Fibroblast of skin of back (primary cell): Measurements from ENCODE around the gene ANKRD35.
A peak's percentile ranks its signal among the peaks of the same experiment; 100 is the strongest.
"Not testable (repeated sequence)": the region's sequence is repeated elsewhere in the genome, so short reads cannot be mapped to it uniquely, and the experiment has no call there.

ENCODE experiments used
- DNase-seq: peaks from one replicate; pipeline ENCODE4 v3.0.0-alpha.2; 2013

ANKRD35 gene

DNA sequence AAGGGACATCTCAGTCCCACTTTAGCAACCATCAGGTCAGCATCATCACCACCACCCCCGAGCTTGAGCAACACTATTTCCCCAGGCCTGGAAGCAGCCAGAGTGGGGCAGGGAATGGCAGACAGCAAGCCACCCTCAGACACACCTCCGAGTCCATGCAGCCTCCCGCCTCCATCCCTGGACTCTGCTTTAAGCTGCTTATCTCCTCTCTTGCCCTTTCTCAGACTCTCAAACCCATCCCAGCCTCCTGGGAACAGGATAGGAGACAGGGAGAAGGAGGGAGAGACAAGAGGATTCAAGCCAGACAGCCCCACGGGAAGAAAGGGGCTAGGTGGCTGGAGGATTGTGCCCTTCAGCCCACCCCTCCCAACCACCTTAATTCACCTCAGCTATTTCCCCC, 28.5 kb downstream of the ANKRD35 start:
- DNase-seq: no peak

GRCh38 chr1:145855426-145855948, 30.2 kb downstream of the ANKRD35 start:
- DNase-seq: no peak

DNA sequence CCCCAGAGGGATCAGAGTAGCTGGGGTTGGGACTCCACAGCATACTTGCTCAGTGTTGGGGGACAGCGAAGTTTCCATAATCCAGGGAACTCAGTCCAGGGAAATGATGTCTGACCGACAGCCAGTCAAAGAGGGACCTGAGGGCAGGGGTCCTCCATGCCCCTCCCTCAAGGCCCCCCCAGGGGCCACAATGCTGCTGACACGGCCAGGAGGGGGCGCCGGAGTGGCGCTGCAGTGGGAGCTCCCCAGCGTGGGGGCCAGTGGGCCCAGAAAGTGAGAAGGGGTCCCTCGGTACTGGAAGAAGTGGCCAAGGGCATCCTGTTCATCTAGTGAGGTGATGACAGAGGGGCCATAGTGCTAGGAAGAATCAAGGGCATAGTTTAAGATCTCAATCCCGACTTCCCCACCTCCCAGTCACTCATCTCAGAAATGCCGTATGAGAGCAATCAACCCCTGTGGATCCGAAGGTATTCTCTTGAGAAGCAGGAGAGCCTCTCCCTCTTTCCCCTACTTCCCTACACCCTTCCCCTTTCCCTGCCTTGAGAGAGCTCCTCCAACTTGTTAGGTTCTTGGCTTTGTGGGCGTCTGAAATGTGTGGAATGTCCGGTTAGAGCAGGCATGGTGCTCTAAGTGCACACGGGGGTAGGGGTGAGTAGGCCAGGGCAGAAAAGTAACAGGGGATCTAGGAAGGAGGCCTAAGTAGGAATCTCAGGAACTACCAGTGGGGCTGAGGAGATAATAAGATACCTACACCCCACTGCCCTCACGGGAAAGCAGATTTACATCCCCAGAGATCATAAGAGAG, 36.1 kb downstream of the ANKRD35 start:
- DNase-seq: peak; percentile 89

- no peak for DNase-seq
These were observed 37.8 kb downstream of the ANKRD35 start for GRCh38 chr1:145847827-145848226.

DNA sequence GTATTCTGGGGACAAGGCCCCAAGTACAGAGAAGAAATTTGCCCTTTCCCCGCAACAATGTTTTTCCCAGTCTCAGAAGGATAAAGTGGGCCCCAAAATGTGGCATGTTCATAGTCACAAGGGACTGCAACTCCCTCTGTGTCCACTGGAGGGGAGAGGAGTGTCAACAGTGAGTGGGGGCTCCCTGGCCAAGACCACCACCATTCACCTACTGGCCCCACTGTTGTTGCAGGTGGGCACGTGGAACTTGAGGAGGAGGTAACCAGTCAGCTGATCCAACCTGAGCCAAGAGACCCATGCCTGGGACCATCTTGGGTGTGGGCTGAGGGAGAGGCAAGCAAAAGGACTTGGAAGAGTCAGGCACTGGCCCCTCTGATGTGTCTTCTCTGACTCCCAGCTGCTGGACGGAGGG, 39.5 kb downstream of the ANKRD35 start:
- DNase-seq: peak; percentile 32

DNA sequence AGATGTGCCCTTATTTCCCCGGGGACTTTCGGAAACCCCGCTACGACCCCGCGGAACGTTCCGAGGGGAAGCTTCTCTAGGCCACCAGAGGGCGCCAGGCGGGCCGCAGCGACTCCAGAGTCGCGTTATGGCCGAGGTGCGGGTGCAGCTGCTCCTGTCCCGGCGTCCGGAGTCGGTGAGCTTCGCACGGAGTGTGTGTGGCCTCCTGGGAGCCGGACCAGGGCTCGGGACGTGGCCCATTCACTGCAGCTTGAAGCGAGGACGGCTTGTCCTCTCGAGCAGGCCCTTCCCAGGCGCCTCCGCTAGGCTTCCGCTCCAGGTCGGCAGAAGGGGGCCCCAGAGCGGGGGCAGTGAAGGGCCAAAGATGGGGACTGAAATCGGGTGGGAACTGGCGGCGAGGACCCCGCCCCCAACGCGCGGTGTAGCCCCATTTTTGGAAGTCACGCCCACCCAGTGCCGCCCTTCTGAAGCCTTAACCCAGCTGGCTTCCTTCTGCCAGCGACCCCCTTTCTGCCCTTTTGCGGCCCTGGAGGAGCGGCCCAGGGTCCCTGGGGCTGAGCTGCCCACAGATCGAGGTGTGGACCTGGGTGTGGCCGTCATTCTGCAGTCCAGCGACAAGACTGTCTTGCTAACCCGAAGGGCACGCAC, 40.0 kb downstream of the ANKRD35 start, which contains the start of gene NUDT17:
Gene NUDT17, plus strand, starts transcription at position 117 of the 648 bp plus-strand sequence. Its CDS starts 11 bp downstream, at position 128.
- peak; percentile 78 for DNase-seq

- no peak for DNase-seq
These were observed 40.5 kb downstream of the ANKRD35 start for GRCh38 chr1:145845144-145845513.

DNA sequence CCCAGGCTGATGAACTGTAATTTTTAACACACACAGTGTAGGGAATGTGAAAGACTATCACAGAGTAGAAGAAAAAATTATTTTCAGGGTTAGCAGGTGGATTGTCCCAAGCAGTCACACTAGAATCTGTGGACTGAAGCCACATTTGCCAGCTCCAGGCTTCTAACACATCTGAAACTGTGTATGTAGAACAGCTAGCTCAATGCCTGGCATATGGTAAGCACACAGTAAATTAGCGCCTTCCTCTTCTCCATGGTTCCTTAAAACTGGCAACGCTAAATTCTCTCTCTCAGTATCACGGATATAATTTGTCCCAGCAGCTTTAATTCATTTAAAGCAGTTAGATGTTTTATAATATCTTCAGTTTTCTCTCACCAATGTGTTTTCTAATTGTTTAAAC, 42.6 kb downstream of the ANKRD35 start:
- DNase-seq: no peak

DNA sequence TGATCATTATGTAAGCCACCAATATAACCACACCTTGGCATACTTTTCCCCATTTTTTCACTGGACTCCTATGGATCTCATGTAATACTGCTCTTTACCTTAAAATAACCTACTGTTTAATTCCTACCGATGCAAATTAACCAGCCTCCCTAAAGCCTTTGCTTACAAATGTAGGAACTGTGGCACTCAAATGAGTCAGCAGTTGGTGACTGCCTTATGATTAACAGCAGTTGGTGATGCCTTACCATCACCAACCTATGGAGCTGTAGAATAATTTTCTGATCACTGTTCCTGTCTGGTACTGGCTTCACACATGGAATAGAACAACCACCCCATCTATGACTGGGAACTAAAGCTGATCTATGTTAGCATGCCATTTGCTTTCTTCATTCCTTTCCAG, 48.0 kb downstream of the ANKRD35 start:
- no peak for DNase-seq

GRCh38 chr1:145830810-145831209, 54.9 kb downstream of the ANKRD35 start:
- DNase-seq: not testable (repeated sequence)

DNA sequence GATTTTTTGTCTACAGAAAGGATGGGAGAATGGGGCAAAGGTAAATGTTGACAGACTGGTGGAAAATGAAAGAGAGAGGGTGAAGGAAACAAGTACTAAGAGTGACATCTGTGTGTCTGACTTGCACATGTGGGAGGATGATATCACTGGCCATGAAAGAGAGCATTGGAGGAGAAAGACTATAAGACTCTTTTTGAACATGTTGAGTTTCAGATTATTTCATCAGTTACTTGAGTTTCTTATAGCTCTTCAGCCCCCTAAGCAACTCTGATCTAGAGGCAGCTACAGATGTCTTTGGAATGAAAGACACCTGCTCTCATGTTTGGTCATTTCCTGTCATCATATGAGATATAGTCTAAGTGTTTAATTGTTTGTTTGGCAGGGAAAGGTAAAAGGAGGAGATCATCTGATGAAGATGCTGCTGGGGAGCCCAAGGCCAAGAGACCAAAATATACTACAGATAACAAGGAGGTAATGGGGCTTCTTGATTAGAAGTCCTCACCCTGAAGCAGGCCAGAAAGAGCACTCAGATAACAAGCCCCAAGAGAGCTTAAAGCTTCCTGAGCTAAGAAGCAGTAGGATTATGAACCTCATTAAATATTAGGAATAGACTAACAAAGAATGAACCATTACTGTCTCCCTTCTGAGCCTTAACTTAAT, 57.2 kb downstream of the ANKRD35 start:
- DNase-seq: no peak

DNA sequence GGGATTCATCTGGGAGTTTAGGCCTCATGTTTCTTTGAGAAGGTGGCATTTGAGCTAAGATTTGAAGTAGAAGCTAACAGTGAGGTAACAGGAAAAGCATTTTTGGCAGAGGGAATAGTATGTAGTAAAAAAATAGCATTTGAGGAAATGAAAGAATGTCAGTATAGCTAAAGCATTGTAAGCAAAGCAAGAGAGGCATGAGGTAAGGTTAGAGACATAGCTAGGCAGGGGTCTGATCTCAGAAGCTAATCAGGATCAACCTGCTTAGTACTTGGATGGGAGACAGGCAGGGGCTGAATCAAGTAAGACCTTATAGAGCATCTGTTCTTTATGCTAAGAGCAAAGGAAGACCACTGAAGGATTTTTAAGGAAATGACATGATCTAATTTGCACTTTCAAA, 57.7 kb downstream of the ANKRD35 start:
- DNase-seq: peak; percentile 2

DNA sequence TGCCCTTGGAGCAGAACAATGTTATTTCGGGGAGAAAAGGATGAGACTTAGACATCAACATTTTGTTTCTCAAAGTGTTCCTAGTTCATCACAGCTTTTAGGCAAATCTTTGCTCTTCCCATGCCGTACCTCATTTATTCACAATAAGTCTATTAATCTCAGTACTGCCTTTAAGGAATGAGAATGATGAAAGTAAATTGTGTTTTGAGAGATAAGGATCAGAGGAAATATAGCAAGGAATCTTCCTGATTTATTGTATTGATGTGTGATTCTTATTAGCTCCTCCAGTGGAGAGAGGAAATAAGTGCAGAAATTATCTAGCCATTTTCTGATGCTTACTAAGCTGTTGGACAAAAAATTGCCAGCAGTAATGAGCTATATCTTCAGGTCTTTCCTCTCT, 59.6 kb downstream of the ANKRD35 start:
- DNase-seq: no peak

GRCh38 chr1:145824499-145824842, 61.2 kb downstream of the ANKRD35 start:
- DNase-seq: no peak

GRCh38 chr1:145823565-145824498, 61.8 kb downstream of the ANKRD35 start, which contains the start of the genes POLR3C and RNF115:
Gene POLR3C, plus strand, starts transcription at chr1:145824200. Its CDS starts 1,577 bp downstream, at chr1:145825777.
Gene RNF115, minus strand, starts transcription at chr1:145824095. Its CDS starts 222 bp downstream, at chr1:145823873.
- DNase-seq: peak; percentile 94

- DNase-seq: not testable (repeated sequence)
These were observed 62.8 kb downstream of the ANKRD35 start for GRCh38 chr1:145822779-145823331.

GRCh38 chr1:145818095-145818494, 67.6 kb downstream of the ANKRD35 start:
- DNase-seq: peak; percentile 81
